Stimulated activated CD4-positive, alpha-beta T cell treated with anti-CD3 and anti-CD28 coated beads, Interleukin-1b, Interleukin-23, amount 100 ng/mL, for 24 hours (primary cell): ENCODE data around the gene NPHS1.

Experiments used
- DNase-seq, 4 experiments: peaks; one replicate each; pipeline ENCODE4 v3.0.0-alpha.2; 2020; ENCODE audit warnings: low read depth in 4 of 4, low spot score in 1 of 4

NPHS1 gene

DNA sequence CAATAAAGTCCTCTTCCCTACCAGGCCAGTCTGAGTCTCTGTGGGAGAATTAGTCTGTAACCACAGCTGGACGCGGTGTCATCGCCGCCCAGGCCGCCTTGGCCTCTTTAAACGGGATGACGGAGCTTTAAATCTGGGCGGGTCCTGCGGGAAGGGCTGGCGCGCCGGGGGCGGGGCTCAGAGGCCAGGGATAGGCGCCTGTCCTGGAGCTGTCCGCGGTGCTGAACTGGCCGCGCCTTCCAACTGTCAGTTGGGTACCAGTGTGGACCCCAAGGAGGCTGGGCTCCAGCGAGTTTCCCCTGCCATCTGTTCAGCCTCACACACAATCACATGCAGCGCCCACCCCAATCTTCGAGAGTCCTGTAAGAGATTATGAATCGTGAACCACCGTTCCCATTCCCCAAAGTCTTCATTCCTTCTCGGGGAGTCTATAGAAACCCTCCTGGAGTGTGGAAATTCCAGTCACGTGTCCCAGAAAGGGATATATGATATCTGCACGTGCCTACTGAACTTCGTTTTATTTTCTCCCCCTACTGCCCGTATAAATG lies 27.5 kb upstream of the NPHS1 start:
- DNase-seq = peak in 2 of 4 experiments; percentile 64 to 81

DNA sequence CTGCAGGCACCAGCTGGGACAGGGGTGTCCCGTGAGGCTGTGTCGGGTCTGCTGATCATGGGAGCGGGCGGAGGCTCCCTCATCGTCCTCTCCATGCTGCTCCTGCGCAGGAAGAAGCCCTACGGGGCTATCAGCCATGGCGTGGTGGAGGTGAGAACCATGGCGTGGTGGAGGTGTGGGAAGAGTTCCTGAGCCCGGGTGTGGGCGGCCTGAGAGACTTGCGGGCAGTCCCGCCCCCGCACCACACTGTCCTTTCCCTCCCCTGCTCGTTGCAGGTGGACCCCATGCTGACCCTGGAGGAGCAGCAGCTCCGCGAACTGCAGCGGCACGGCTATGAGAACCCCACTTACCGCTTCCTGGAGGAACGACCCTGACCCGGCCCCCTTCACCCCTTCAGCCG lies 26.8 kb upstream of the NPHS1 start:
- DNase-seq = no peak

GRCh38 chr19:35874392-35874930 lies 22.2 kb upstream of the NPHS1 start:
- DNase-seq = no peak

GRCh38 chr19:35872180-35872579 lies 19.9 kb upstream of the NPHS1 start:
- no peak for DNase-seq

- DNase-seq = no peak
Observed at GRCh38 chr19:35871611-35872010, 19.3 kb upstream of the NPHS1 start.

DNA sequence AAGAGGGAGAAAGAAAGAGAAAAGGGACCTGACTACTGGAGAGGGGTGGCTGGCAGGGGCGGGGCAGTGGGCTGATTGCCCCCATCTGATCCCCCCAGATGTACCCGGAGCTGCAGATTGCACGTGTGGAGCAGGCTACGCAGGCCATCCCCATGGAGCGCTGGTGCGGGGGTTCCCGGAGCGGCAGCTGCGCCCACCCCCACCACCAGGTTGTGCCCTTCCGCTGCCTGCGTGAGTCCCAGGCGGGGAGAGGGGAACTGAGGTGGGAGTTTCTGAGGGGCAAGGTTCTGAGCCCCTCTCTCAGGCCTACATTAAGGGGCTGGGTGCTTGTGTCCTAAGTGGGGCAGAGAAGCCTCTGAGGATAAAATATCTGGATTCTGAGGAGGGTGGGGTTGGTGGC lies 18.5 kb upstream of the NPHS1 start:
- DNase-seq = no peak

DNA sequence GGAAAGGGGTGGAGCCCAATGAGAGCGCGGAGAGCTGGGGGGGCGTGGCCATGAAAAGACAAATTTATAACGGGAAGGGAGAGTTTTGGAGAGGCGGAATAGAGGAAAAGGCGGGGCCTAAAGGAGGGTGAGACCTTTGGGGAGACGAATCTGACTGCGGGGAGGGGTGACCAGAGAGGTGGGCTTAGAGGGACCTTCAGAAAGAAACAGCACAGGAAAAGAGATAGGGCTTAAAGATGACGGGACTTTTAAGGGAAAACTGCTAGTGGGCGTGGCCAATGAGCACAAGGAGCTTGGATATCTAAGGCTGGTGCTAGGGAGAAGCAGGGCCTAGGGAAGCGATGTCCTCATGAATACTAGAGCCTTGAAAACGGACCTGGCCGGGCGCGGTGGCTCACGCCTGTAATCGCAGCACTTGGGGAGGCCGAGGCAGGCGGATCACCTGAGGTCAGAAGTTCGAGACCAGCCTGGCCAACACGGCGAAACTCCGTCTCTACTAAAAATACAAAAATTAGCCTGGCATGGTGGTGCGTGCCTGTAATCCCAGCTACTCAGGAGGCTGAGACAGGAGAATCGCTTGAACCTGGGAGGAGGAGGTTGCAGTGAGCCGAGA lies 17.9 kb upstream of the NPHS1 start:
- DNase-seq = peak in 1 of 4 experiments; percentile 51

GRCh38 chr19:35869327-35870123 lies 17.2 kb upstream of the NPHS1 start:
- DNase-seq = peak; percentile 39 to 83 (median 66)

GRCh38 chr19:35868823-35869326 lies 16.6 kb upstream of the NPHS1 start:
- DNase-seq = no peak

DNA sequence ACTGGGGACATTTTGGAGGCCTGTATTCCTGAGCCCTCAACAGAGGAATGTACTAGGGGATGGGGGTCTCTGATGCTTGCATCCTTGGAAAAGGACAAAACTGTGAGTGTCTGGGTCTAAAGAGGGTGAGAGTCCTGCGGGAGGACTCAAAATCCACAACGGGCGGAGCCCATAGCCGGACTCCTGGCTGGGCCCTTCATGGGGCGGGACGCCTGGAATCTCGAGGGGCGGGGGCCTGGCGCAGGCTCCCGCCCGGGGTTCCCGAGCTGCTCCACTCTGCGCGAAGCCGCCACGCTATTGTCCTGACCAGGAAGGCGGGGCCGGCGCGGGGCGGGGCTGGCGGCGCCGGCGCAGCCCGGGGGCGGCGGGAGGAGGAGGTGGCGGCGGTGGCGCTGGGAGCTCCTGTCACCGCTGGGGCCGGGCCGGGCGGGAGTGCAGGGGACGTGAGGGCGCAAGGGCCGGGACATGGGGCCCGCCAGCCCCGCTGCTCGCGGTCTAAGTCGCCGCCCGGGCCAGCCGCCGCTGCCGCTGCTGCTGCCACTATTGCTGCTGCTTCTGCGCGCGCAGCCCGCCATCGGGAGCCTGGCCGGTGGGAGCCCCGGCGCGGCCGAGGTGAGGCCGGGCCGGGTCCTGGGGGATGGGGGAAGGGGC lies 16.0 kb upstream of the NPHS1 start, which contains the start of gene APLP1:
TSS of gene APLP1 (plus strand) at position 403 of the 651 bp plus-strand sequence. CDS start at position 466, 63 bp downstream.
- peak; percentile 37 to 75 (median 58) for DNase-seq

DNA sequence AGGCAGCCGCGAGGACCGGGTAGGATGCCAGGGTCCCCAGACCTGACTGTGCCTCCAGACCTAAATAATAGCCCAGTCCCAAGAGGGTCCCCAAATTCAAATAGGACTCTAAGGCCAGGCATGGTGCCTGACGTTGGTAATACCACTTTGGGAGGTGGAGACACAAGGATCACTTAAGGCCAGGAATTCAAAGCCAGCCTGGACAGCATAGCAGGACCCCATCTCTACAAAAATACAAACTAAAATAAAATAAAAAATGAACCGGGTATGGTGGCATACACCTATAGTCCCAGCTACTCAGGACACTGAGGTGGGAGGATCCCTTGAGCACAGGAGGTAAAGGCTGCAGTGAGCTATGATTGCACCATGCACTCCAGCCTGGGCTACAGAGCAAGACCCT lies 10.7 kb upstream of the NPHS1 start:
- no peak for DNase-seq

GRCh38 chr19:35862528-35862927 lies 10.2 kb upstream of the NPHS1 start:
- DNase-seq = no peak

GRCh38 chr19:35861640-35862160 lies 9.4 kb upstream of the NPHS1 start:
- no peak for DNase-seq

DNA sequence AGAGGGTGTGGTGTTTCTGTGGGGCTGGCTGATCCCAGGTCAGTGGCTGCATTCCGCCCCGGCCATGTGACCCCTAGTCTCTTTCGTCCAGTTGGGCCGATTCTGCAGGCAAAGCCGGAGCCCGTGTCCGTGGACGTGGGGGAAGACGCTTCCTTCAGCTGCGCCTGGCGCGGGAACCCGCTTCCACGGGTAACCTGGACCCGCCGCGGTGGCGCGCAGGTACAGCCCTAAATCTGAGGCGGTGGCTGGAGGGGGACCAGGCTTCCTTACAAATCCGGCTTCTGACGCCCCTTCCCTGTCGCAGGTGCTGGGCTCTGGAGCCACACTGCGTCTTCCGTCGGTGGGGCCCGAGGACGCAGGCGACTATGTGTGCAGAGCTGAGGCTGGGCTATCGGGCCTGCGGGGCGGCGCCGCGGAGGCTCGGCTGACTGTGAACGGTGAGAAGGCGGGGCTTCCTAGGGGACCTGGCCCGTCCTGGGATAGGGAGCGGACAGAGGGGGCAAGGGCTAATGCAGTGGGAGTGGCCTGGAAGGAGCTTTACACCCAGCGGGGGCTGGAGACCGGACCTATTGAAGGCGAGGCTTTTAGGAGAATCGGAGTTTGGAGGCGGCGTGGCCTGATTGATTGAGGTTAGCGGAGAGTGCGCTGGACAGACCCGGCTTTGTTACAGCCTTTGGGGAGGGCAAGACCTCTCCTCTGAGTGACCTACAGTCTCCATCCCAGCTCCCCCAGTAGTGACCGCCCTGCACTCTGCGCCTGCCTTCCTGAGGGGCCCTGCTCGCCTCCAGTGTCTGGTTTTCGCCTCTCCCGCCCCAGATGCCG lies 8.7 kb upstream of the NPHS1 start:
- no peak for DNase-seq

DNA sequence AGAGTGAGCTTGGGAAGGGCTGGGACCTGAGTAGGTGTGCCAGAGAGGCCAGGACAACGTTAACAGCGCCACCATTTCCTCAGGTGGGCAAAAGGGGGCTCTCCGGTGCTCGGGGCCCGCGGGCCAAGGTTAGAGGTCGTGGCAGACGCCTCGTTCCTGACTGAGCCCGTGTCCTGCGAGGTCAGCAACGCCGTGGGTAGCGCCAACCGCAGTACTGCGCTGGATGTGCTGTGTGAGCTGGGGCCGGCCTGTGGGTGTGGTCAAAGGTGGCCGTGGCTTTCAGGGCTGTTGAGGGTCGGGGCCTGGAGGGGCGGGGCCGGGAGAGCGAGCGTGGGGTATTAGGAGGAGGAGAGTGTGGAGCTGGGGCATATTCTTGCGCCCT lies 8.1 kb upstream of the NPHS1 start:
- DNase-seq = no peak

DNA sequence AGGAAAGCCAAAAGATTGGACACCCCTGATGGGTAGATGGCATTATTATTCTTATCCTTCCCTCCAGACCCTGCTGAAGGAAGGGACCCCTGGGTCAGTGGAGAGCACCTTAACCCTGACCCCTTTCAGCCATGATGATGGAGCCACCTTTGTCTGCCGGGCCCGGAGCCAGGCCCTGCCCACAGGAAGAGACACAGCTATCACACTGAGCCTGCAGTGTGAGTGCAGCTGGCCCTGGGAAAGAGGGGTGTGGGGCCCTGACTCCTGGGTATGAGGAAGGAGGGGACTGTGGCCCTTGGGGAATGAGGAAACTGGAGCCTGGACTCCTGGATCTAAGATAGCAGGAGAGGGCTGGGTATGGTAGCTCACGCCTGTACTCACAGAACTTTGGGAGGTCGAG lies 7.1 kb upstream of the NPHS1 start:
- no peak for DNase-seq

DNA sequence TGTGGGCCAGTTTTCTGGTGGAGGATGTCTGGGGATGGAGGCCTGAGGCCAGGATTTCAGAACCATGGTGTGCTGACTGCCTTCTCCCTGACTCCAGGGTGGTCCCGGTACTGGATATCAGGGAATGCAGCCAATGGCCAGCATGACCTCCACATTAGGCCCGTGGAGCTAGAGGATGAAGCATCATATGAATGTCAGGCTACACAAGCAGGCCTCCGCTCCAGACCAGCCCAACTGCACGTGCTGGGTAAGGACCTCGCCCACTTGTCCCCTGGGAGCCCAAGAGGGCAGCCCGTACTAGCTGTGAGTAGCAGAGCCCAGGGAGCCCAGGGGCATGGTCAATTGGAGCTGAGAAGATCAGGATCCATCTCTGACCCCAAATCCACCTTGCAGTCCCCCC lies 6.0 kb upstream of the NPHS1 start:
- DNase-seq = no peak

DNA sequence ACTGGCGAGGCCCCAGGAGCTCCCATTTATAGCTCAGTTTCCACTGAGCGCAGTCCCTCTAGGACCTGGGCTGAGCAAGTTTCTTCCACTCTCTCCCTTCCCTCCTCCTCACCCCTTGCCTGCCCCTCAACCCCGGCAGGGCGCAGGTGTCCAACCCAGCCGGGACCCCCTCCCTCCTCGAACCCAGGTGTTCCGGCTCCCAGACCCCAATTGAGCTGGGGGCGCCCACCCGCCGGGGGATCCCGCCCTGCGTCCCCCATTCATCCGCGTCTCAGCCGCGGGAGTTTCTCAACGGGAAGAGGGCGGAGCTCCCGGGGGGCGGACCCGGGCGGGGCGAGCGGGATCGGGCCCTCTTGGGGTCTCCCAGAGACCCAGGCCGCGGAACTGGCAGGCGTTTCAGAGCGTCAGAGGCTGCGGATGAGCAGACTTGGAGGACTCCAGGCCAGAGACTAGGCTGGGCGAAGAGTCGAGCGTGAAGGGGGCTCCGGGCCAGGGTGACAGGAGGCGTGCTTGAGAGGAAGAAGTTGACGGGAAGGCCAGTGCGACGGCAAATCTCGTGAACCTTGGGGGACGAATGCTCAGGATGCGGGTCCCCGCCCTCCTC lies 4.3 kb upstream of the NPHS1 start, which contains the start of gene KIRREL2:
TSS of gene KIRREL2 (plus strand) at position 366 of the 604 bp plus-strand sequence. CDS start at position 575, 209 bp downstream.
- DNase-seq = peak in 2 of 4 experiments; percentile 14 to 20

GRCh38 chr19:35853038-35853756 lies 893 bp upstream of the NPHS1 start:
- DNase-seq = no peak
